GM10248 (cell line): ENCODE measurements around the gene CISD3.

Experiments
- CTCF ChIA-PET: fragments of 300-600 bp; sonication (Branson Sonifier 250); formaldehyde crosslinking; extraction: SDS; loops from one replicate; lab custom pipeline; 2021; ENCODE audit warnings: antibody characterized with exemption; lab: Yijun Ruan, JAX
- POLR2A ChIA-PET: fragments of 350-650 bp; sonication (Branson Sonifier 250); formaldehyde crosslinking; extraction: SDS; loops from one replicate; lab custom pipeline; 2020; ENCODE audit warnings: antibody characterized with exemption; lab: Yijun Ruan, JAX
- DNase-seq: peaks from one replicate; pipeline ENCODE4 v3.0.0; 2012; ENCODE audit errors: extremely low spot score
- TF ChIP-seq, protein P1 (sequence below): IDR thresholded peaks from 2 replicates; pipeline ENCODE4 v1.5.1; 2012; ENCODE audit warnings: mild to moderate bottlenecking, low read depth; ENCODE audit errors: extremely low read depth, missing control alignments, control extremely low read depth

The CISD3 gene

DNA sequence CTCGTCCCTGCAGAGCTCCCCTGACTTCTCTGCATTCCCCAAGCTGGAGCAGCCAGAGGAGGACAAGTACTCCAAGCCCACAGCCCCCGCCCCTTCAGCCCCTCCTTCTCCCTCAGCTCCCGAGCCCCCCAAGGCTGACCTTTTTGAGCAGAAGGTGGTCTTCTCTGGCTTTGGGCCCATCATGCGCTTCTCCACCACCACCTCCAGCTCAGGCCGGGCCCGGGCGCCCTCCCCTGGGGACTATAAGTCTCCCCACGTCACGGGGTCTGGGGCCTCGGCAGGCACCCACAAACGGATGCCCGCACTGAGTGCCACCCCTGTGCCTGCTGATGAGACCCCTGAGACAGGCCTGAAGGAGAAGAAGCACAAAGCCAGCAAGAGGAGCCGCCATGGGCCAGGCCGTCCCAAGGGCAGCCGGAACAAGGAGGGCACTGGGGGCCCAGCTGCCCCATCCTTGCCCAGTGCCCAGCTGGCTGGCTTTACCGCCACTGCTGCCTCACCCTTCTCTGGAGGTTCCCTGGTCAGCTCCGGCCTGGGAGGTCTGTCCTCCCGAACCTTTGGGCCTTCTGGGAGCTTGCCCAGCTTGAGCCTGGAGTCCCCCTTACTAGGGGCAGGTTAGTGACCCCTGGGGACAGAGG lies 13.7 kb upstream of the CISD3 start:
- no peak for DNase-seq
- CTCF ChIA-PET = interaction anchor here (1.9 to 4.6 kb wide), 5 partner anchors 11 to 40 kb away, joined by 5 to 23 read pairs (median 18); partner anchors contain the start of genes CISD3 and MLLT6
- POLR2A ChIA-PET = no interaction called here
- TF ChIP-seq, protein P1, sequence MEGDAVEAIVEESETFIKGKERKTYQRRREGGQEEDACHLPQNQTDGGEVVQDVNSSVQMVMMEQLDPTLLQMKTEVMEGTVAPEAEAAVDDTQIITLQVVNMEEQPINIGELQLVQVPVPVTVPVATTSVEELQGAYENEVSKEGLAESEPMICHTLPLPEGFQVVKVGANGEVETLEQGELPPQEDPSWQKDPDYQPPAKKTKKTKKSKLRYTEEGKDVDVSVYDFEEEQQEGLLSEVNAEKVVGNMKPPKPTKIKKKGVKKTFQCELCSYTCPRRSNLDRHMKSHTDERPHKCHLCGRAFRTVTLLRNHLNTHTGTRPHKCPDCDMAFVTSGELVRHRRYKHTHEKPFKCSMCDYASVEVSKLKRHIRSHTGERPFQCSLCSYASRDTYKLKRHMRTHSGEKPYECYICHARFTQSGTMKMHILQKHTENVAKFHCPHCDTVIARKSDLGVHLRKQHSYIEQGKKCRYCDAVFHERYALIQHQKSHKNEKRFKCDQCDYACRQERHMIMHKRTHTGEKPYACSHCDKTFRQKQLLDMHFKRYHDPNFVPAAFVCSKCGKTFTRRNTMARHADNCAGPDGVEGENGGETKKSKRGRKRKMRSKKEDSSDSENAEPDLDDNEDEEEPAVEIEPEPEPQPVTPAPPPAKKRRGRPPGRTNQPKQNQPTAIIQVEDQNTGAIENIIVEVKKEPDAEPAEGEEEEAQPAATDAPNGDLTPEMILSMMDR = no peak

DNA sequence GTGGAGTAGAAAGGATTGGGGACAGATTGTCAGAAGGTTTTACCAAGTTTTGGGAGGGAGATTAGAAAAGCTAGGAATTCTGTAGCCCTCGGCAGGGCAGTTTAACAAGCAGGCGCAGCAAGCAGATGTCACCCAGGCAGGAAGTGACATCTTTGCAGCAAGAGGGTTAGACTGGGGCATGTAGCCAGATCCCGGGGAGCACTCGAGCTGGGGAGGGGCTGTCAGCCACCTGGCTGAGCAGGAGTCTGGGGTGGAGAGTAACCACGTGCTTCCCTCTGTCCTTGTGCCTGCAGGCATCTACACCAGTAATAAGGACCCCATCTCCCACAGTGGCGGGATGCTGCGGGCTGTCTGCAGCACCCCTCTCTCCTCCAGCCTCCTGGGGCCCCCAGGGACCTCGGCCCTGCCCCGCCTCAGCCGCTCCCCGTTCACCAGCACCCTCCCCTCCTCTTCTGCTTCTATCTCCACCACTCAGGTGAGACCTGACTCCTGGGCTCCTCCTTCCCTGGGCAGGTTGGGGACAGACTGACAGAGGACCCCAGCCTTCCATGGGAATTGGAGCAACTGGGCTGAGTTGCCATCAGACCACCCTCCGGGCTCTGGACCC lies 12.9 kb upstream of the CISD3 start:
- TF ChIP-seq, protein P1 = no peak
- ChIA-PET CTCF (interaction anchor here (1.9 to 4.6 kb wide), 5 partner anchors 11 to 40 kb away, joined by 5 to 23 read pairs (median 18); partner anchors contain the start of genes CISD3 and MLLT6), POLR2A (no interaction called here)
- DNase-seq = no peak

DNA sequence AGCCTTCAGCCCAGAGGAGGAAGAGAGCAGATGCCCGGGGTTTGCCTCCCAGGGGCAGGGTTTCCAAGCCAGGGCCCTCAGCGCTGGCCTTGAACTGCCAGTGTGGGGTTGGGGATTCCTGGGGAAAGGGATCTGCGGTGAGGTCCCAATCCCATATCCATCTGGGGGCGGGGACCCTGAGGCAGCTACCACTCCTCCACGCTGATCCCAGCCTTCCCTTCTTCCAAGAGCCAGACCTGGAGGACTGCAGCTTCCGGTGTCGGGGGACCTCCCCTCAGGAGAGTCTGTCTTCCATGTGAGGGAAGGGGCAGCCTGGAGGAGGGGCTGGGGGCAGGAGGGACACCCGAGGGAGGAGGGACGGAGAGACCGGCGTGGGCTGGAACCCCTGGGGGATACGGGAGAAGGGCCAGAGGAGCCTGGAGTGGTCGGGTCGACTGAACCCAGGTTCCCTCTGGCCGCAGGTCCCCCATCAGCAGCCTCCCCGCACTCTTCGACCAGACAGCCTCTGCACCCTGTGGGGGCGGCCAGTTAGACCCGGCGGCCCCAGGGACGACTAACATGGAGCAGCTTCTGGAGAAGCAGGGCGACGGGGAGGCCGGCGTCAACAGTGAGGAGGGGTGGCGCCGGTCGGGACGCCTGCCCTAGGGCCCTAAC lies 10.7 kb upstream of the CISD3 start:
- no peak for DNase-seq
- POLR2A ChIA-PET = no interaction called here
- TF ChIP-seq, protein P1 = no peak
- CTCF ChIA-PET = interaction anchor here (2.1 to 4.6 kb wide), 3 partner anchors 9 to 42 kb away, joined by 4 to 21 read pairs (median 20); no protein-coding TSS in a partner anchor

DNA sequence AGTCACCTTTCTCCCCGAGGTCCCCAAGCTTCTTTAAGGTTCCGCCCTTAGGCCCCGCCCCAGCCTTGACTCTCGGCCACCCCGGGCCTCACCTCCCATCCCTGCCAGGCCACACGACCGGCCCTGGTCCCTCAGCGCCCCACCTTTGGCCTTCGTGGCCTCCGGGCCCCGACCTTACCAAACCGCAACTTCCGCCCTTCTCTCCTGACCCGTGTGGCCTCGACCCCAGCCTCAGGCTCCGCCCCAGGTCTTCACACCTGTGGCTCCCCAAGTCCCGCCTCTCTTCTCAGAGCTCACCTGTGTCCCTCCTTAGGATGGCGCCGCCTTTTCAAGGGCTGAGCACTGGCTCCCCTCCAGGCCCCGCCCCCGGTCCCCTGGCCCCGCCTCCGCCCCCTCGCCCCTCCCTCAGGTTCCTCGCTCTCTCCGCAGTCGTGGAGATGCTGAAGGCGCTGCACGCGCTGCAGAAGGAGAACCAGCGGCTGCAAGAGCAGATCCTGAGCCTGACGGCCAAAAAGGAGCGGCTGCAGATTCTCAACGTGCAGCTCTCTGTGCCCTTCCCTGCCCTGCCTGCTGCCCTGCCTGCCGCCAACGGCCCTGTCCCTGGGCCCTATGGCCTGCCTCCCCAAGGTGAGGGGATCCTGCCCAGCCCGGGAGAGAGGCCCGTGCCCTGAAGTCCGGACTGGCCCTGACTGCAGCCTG lies 10.0 kb upstream of the CISD3 start:
- POLR2A ChIA-PET = no interaction called here
- CTCF ChIA-PET = interaction anchor here (1.0 to 4.6 kb wide), 4 partner anchors 8 to 161 kb away, joined by 3 to 21 read pairs (median 12); no protein-coding TSS in a partner anchor
- no peak for DNase-seq
- TF ChIP-seq, protein P1 = no peak

DNA sequence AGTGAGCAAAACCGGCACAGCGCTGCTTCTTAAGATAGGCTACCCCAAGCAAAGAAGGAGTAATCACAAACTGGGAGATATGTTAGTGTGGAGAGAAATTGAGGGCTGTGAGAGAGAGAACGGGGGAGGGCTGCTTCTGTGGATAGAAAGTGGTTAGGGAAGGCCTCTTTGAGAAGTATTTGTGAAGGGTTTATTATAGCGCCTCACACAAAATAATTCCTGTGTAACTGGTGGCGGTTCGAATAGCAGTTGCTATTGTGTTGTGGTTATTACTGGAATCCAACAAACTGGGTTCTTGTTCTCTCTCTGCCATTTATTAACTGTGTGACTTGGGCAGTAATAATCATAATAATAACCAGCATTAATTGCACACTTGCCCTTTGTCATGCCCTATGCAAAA lies 9.2 kb upstream of the CISD3 start:
- POLR2A ChIA-PET = no interaction called here
- CTCF ChIA-PET = interaction anchor here (1.0 to 2.7 kb wide), 2 partner anchors 15 to 162 kb away, joined by 3 to 18 read pairs; no protein-coding TSS in a partner anchor
- DNase-seq = no peak
- TF ChIP-seq, protein P1 = no peak

DNA sequence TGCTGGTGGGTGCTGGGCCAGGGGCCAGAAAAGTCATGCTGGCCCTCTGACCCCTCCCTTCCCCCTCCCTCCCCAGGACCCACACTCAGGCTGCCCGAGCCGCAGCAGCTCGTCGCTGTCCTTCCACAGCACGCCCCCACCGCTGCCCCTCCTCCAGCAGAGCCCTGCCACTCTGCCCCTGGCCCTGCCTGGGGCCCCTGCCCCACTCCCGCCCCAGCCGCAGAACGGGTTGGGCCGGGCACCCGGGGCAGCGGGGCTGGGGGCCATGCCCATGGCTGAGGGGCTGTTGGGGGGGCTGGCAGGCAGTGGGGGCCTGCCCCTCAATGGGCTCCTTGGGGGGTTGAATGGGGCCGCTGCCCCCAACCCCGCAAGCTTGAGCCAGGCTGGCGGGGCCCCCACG lies 8.3 kb upstream of the CISD3 start:
- POLR2A ChIA-PET = interaction anchor here (1.5 kb wide), 1 partner anchor 30 kb away, joined by 3 read pairs; the partner anchor contains the start of gene PSMB3
- CTCF ChIA-PET = interaction anchor here (1.0 to 2.7 kb wide), 2 partner anchors 11 to 14 kb away, joined by 3 to 18 read pairs; no protein-coding TSS in a partner anchor

More for the DNA sequence above, 8.3 kb upstream of the CISD3 start:
- TF ChIP-seq, protein P1 = no peak
- no peak for DNase-seq
